Stimulated activated CD8-positive, alpha-beta memory T cell treated with anti-CD3 and anti-CD28 coated beads, Interleukin-2, amount 100 ng/mL, for 48 hours (primary cell): ENCODE data around the gene IGSF10.

Experiments
- DNase-seq, 2 donors: peaks; one replicate each; pipeline ENCODE4 v3.0.0-alpha.2; 2020; ENCODE audit warnings: low read depth in 2 of 2

The IGSF10 gene

DNA sequence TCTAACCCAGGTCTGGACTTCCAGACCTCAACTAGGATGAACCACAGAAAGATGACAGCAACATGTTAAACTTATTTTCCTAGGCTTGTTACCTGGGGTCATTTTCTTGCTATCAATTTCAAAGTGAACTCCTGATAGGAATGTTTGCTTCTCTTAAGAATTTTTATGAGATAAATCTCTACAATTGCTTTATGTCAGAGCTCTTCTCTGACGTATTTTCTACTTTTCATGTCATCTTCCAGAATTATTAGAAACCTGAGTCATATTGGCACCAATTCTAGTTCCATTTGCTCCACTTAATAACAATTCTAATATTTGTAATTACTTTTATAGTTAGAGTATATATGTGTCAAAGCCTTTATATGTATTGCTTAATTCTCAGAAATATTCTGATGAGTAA lies 2.1 kb upstream of the IGSF10 start:
- DNase-seq = no peak

DNA sequence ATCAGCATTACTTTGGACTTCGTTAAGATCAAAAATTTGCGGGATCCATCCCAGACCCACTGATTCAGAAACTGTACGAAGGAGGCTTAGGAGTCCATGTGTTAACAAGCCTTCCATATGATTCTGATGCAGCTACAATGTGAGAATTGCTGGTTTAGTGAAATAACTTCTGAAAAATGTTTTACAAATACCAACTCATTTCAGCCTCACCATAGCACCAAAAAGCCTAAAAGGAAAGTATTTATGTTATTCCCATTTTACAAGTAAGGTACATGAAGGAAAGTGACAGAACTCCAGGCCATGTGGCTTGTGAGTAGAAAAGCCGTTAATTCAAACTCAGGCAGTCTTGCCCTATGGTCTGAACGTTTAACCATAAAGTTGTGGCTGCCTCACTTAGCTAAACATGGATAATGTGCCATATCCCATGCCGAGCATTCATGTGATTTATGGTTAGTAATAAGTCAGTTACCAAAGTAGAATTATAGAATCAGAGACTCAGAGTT lies 1.5 kb upstream of the IGSF10 start:
- no peak for DNase-seq

DNA sequence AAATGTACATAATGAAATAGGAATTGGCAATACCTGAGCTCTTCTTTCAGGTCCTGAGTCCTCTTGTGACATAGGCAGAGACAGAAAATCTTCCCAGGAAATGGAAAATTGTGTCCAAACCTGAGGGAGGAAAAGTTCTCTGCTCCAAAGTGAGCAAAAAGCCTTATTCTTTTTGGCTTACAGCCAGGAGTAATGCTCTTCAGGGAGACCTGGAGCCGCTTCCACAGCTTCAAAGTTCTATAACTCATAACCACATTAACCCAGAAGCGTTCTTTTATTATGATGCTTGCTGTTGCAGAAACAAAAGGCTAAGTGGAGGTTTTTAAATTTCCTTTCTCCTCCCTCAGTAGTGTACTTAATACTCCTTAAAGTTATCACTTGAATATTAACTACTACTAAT lies 633 bp downstream of the IGSF10 start:
- no peak for DNase-seq

DNA sequence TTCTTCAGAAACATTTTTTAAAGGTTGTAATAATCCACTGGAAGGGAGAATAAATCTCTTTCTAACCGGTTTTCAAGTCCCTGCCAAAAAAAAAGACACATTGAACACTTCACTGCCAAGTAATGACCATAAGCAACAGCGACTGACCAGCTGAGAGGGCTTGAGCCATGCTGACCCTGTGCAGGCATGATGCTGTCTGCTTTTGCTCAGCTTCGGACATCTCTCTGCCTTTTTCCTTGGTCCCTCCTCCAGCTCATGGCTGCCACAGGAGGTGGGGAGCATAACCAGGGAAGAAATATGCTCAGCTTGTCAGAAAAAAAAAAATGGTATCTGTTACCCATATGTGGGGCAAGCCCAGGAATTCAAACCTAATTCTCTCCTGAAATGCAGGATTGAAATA lies 1.5 kb downstream of the IGSF10 start:
- no peak for DNase-seq

DNA sequence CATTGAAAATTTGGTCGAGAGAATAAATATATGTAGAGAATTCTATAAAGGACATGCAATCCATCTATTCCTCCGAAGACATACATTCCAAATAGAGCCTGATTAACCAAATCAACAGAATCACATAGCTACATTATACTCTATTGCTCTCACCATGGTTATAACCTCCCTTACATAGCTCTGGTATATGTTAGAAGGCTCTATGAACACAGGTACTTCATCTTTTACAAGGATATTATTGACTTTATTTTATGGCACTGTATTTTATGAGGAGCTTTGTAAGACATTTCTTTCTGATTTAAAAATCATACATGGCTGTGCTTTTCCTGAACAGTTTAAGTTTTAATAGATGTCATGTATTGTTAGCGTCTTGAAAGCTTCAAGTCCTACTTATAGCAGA lies 4.8 kb downstream of the IGSF10 start:
- no peak for DNase-seq

DNA sequence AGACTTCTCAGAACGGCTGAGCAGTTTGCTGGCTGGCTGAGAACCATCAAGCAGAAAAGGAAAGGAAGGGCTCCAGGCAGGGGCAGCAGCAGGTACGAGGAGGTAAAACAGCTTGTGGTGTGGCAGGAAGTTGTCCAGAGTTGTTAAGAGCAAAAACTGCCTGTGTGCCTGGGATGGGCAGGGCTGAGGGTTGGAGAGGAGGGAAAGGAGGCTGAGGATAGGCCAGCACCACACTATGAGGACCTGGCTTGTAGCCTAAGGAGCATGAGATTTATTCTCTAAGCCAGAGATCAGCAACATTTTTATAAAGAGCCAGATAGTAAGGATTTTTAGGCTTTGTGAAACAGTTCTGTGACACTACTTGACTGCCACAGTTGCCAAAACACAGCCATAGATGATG lies 8.0 kb downstream of the IGSF10 start:
- no peak for DNase-seq

DNA sequence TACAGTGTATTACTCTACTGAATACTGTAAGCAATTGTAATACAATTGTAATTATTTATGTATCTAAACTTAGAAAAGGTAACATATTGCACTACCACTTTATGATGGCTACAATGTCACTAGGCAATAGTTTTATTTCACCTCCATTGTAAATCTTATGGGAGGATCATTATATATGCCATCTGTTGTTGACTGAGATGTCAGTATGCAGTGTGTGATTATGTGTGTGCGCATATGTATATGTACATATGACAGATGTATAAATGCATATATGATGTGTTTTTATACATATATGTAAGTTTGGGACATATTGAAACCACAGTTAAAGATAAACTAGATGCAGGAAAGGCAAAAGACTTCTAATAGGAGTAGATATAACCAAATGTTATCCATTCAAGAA lies 8.5 kb downstream of the IGSF10 start:
- no peak for DNase-seq

DNA sequence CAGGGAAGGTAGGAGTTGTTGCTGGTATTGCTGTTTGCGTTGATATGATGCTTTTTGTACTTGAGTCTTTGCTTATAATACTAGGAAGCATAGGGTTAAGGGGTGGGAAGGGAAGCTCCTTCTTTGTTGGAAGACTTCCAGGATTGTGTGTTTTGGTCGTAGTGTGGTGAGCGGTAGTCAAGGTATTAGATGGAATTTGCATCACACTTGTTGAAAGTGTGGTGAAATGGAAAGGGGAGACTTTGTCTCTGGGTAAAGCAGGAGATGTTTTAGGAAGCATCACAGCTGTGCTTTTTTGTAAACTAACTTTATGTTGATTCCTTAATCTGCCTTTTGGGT lies 14.9 kb downstream of the IGSF10 start:
- DNase-seq = no peak

DNA sequence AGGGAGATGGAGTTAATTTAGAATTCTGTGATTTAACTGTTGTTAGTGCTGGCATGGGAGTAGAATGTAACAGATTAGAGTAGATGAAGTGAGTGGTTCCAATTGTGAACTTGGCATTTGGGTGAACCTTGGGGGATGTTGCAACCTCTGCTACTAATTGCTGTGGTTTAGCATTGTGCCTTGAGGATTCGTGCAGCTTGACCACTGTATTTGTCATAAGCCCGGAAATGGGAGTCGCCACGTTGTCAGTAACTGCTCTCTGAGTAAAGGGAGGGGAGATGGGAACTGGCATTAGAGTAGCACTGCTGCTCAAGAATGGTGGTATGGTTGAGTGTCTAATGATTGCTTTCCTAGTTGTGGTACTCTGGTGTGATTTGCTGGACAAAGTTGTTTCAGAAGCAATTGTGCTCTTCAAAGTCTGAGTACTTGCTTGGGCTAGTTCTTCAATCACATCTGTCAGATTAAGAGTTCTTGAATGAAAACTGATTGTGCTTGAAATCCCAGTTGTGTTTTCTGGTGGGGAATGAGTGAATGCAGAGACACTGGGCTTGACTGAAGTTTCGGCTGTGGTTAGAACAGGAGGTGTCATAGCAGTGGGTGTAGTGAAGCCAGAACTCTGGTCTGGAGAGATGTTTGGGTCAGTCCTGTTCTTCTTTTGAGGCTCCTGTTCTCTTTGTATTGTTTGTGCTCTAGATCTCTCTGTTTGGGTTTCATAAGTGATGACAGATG lies 15.4 kb downstream of the IGSF10 start:
- no peak for DNase-seq

DNA sequence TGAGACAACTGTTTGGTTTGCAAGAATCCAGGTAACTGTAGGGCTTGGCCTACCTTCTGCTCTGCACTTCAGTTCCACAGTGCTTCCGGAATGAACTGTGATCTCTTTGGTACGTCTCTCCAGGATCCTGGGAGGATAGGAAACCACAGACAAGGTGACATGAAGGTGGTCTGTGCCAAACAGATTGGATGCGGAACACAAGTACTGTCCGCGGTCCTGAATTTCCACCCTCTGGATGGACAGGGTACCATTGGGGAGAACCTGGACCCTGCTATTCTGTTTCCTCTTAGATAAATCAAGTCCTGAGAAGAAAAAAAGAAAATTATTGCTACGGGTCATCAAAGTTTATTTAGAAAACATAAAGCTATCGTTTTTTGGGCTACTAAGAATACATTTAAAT lies 17.3 kb downstream of the IGSF10 start:
- DNase-seq = no peak

DNA sequence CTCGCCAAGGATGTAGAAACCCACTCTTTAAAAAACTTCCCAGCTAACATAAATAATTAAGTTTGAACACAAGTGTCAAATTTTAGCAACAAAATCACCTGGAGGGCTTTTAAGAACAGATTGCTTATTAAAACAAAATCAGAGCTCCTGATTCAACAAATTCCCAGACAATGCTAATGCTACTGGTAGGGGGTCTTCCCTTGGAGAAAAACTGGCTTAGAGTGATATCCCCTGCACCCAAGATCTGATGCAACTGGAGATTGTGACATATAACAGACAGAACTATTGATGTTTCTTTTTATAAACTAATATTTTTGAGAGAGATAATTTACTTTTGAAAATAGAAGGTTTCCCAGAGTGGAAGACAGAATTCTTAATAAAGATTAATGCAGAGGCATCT lies 19.9 kb downstream of the IGSF10 start:
- DNase-seq = no peak

DNA sequence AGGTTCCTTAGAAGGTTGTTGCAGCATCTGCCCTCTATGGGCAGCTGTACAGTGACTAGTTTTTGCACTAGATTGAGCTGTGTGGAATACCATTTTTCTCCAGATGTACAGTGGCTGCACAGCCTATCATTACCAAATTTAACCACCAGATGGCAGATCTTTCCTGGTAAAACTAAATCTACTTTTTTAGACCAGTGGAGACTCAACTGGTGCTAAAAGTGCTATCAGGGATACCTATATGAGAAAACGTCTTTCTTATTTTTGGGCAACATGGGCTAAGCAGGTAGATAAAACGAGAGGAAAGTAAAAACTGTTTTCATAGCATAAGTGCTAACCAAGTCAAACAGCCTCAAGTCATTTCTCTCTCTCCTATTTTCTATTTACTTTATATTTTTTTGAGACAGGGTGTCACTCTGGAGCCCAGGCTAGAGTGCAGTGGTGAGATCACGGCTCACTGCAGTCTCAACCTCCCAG lies 21.2 kb downstream of the IGSF10 start:
- DNase-seq = no peak

DNA sequence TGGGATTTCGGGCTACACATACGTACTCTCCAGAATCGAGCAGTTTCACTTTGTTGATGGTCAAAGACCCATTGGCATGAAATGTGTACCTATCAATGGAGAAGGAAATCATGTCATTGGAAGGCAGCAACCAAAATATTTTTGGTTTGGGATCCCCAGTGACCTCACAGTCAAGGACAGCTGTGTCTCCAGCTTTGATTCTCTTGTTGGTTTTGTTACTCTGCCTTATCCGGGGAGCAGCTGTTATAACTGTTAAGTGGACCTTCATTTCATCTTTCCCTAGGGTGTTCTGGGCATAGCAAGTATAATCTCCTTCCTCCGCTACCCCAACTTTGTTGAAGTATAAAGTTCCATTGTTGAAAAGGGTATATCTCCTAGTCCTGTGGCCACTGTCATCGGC lies 23.0 kb downstream of the IGSF10 start:
- DNase-seq = no peak

DNA sequence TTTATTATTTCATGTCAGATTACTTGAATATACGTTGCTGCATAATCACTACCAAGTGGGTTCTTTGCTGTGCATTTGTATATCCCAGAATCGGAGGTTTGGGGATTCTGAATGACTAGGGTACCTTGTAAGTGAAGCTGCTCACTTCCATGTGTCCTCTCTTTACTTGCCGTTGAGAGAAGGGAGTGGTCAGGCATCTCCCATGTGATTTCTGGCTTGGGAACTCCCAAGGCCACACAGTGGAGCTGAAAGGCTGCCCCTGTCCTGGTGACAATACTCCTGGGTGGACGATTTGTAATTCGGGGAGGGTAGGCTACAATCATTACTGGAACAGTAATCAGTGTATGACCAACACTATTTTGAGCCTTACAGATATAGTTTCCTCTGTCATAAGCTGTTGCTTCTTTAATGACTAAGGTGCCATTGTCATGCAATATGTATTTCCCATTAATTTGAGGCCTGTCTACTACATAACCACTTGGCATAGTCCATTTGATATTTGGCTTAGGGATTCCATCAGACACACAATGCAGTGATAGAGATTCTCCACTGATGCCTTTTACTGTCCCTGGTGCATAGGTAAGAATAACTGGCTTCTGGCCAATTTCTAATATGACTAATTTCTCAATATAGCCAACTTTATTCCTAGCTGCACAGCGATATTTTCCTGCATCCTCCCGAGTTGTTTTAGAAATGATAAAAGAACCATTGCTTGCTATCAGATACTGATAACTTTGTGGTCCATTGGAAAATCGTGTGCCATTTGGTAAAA lies 24.0 kb downstream of the IGSF10 start:
- no peak for DNase-seq

DNA sequence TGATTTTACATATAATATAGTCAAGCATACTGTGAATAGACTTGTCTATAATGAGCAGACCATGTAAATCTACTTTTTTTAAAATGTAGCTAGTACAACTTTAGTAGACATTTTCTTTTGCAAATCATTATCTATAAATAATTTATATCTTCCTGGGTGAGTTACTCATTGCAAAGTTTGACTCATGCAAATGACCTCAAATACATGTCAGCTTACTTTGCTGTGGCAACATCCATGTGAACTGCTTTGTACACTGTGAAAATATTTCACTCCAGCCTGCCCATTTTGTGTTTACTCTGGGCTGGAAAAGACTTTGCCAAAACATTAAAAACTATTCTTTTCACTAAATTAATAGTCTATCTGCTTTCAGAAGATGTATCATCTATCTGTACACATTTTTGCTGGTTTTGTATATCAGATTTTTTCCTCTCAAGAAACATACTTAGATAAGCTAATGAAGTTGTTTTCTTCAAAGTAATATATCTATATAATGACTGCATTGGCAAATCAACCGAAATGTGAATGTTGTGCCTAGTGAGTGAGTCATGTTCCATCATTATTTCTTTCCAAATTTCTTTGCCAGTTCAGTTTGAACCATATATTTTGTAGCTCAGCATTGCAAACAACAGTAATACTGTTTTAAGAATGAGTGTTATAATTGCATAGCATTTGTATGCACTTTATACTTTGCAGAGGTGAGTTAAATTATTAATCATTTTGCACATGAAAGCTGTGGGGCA lies 26.5 kb downstream of the IGSF10 start:
- no peak for DNase-seq

DNA sequence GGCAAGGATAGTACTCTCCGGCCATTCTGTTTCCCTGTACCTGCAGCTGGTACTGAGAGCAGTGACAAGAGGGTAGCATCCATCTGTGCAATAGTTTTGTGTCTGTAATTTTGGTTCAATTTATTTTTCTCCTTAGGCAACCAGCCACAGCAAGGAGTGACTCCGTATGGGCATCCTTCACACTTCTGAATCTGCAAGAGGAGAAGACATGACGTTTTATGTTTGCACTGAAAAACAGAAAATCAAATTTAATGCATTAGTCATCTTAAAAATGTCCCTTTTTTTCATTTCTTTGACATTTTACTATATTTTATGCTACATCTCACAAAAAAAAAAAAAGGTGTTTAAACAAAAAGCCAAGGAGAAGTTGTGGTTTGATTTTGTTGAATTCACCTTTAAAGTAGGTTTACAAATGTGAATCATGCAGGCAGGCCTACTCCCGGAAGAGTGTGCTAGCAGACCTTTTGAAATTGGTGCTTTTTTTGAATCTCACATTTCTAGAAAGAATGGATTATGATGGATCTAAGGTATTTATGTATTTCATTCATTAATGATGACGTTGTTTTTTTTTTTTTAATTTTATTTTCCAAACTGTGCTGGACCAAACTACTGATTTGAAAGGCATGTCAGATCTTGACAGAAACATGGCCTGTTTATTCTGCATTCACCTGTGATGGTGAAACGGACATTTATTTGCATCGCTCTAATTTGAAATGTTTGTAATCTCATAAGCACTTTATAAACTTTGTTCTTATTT lies 28.1 kb downstream of the IGSF10 start:
- no peak for DNase-seq

DNA sequence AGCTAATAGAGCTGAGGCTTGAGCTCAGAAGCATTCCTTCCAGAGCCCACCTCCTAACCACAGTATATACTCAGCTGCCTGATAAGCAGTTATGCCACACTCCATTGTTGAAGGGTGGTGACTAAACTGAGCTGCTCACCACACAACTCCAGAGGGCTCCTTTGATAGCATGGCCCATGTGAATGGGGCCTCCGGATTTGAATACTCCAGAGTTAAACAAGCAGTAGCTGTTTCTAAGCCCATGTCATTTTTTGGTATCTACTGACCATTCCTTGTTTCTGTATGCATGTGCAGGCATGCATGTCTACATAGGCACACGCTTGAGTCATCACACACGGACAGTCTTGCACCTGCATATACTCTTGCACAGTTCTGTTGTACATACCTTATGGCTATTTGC lies 28.9 kb downstream of the IGSF10 start:
- no peak for DNase-seq

DNA sequence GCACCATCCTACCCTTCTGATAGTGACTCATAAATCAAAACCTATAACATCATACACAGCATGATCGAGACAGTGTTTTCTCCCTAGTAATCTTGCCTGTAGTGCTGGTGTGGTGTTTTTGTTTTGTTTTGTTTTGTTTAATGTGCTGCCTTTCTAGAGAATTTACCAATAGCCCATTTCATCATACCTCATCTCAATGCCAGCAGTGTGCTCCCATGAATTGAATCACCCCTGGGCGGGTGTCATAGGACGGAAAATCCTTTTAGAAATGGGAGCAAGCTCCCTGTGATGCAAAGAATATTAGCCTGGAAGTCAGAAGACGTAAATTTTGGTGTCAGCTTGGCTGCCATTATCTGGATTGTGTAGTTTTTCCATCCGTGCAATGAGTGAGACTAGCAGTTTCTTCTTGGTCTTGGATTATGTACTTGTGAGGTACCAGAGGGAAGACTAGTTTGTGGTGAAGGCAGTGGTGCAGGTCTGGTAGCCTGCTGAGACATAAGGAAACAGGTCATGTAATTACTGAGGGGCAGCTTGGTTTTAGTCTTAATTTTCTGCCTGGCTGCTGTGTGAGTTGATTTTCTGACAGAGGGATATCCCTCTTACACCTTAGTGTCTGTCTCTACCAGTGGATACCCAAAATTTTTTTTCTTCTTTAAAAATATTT lies 29.9 kb downstream of the IGSF10 start:
- DNase-seq = no peak

DNA sequence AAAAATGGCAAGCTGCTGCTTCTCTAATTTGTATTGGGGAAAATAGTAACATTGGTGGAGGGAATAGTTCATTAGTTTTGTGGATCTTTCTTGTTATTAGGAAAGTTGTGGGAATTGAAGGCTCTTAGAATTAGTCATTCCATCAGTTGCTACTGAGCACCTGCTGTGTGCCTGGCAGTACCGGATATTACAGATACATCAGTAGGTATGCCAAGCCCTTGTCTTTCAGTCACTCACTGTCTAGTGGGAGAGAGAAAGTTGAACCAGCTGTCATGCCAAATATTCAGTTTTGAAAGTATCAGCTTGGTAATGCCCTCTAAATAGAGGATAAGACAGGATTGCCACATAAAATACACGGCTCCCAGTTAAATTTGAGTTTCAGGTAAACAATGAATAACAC lies 32.5 kb downstream of the IGSF10 start:
- no peak for DNase-seq

DNA sequence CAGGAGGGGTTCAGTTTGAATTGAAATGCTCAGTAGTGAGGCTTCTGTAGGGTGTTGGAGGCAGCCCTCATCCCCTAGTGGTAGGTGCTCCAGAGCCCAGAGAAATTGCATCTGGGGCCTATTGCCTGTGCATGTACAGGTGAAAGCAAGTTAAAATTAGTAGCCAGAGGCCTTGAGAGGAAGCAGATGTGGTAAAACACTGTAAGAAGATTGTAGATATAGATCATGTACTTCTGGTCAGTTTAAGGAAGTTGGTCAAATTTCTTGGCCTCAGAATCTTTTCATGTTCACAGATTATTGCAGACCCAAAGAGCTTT lies 34.6 kb downstream of the IGSF10 start:
- DNase-seq = no peak

DNA sequence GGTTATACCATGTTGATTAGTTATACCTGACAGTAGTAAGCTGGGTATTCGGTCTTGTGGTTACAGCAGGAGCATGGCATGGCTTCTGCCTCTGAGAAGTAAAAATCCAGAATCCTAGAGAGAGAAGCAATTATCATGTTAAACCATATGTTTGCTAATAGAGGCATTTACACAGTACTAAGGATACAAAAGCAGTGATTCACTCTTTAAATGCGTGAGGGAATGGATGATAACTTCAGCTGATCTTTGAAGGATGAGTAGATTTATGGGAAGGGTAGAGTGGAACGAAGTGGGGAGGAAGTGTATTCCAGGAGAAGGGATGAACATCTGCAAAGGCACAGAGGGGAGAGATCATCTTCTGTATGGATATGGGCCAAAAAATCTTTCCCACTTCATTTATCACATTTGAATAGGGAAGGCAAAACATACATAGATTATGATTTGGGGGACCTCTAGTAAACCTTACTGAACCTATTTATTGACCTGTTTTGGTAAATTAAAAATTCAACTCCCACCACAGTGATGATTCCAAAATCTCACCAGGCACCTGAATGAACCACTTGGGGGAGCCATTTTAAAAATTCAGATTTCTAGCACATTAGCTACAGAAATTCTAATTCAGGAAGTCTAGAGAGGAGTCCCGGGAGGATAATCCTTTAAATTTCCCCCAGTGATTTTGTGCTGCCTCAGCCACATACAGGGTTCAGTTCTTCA lies 35.1 kb downstream of the IGSF10 start:
- DNase-seq = no peak
